Stimulated activated CD4-positive, alpha-beta T cell treated with anti-CD3 and anti-CD28 coated beads, Interleukin-15, amount 100 ng/mL, for 1 hour (primary cell): ENCODE results near the gene HIGD1C.

Experiments
- DNase-seq, 2 donors: peaks; one replicate each; pipeline ENCODE4 v3.0.0-alpha.2; 2020; ENCODE audit warnings: low read depth in 1 of 2, low spot score in 1 of 2

Gene HIGD1C

DNA sequence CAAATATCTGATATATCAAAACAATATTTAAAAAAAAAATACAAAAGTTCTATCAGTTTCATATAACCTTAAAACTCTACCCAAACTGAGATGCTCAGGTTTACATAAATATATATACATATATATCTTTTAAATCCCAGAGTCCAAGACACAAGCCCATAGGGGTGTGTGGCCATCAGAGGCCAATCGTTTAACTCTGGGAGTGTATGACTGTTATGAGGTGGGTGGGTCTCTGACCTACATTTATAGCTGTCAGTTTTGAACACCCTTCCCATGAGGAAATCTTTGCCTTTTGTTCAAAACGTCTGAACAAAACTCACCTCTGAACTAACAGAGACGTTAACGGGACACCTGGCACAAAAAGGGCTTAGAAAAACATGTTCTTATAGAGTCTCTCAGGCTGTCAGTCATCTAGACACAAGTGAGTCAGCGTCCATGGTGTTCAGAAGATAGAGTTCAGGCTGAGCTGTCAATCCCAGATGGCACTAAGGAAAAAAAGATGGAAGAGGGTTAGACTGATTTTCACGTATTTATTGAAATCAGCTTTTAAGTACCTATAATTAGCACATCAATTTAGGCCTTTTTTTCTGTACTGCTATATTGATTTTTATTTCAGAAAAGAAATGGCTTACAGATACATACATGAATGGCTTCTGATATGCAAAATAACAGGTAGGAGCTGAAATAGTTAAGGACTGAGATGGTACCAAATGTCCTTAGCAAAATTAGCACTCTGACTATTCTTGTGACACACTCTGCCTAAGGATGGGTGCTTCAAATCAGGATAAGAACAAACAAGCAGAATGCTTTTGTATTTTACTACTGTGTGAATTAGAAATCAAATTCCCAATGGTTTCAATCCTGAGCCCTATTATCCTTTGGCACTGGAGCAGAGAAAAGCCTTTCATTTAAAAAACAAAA lies 29.2 kb downstream of the HIGD1C start:
- DNase-seq = no peak

DNA sequence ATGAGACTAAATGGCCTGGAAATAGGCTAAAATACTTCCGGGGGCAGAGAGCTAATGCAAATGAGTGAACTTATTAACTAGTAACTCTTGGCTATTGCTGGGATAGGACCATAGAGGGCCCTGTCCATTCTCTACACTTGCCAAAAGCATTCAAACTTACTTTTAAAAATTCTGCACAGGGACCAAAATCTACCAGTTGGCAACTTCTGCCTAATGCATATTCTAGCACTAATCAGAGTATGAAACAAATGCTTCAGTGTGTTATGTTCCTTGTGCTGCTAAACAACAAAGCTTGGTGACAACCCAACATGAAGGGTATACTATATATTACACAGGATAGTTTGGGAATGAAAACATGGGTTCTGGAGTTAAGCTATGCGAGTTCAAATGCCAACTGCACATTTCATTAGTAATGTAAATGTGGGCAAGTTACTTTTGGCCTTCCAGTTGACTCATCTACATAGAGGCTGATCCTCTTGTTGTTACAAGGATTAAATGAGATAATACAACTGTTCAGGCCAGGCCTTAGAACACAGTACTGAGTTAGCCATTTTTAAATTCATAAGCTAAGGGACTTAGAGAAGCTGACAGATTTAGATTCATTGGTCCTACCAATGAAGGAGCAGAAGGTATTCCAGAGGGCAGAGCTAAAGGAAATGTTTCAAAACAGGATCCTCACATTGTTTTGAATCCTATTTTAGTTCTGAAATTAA lies 32.4 kb downstream of the HIGD1C start:
- no peak for DNase-seq

DNA sequence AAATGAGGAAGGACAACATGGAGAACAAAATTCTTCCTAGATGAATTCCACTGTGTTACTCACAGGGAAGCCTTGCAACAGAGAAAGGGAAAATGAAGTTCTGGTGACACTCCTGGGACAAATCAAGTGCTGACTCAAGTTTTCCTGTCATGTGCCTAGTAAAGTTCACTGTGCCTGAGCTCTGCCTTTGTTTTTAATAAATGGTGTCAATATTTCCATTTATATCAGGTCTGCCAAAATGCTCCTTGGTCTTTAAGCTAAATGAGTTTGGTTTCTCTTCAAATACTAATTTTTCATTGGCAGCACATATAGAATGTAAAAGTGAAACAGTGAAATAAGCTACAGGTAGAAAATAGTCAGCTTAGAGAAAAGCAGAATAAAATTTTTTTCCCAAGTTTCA lies 33.0 kb downstream of the HIGD1C start:
- DNase-seq = no peak

DNA sequence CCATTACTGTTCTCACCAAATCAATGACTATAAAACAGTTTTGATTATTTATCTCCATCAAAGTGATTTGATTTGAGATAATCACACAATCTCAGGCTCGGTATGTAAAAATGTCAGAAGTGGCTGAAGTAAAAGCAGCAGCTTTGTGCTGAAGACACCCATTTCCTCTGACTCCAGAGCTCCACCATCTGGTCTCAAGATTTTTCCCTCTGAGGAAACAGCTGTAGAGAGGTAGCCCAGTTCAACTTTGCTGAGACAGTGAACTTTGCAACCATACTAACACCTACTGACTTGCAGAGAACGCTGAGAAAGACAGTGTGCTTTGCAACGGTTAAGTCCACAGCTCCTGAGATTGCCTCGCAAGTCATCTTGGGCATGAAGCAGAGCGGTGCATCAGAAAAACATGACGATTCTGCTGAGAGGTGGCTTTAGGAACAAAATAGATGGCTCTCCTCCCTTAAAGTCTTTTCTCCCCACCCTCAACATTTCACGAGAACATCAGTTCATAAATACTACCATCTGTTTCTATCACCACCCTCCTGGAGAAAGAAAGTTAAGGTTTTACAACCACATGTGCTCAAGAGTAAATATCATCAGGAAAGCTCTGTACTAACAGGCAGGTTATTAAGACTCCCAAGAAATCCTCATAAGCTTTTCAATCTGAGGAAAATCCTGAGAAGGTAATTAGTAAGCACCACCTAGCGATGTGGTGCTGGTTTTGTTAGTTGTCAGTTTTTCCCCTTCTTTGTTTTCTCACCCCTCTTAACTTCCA lies 34.8 kb downstream of the HIGD1C start:
- no peak for DNase-seq

DNA sequence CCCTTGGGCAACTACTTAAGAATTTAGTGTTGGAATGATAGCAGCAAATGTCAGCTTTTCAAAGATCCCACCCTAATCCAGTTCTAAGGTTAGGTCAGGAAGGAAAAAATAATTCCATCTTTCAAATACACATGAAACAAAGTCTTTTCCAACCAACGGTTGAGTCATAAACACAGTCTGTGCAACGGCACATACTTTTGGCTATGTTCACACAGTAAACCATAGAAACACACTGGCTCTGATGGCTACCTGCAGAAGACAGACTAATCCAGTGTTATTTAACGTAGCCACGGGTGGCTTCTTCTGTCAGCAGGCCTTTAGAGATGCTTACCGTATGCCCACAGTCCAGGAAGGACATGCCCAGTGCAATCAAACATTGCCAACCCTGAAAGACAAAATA lies 35.7 kb downstream of the HIGD1C start:
- DNase-seq = no peak

DNA sequence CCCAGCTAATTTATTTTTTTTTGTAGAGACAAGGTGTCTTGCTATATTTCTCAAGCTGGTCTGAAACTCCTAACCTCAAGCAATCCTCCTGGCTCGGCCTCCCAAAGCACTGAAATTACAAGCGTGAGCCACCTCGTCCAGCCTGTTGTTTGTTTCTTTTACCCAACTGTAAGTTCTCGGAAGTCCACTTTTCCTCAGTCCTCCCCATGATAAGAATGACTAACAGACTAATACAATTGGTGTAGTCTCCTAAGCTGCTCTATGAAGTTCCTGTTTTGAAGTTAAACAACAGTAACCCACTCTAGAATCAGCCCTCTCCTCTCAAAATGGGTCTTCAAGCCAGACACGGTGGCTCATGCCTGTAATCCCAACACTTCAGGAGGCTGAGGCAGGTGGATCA lies 36.5 kb downstream of the HIGD1C start:
- DNase-seq = no peak

DNA sequence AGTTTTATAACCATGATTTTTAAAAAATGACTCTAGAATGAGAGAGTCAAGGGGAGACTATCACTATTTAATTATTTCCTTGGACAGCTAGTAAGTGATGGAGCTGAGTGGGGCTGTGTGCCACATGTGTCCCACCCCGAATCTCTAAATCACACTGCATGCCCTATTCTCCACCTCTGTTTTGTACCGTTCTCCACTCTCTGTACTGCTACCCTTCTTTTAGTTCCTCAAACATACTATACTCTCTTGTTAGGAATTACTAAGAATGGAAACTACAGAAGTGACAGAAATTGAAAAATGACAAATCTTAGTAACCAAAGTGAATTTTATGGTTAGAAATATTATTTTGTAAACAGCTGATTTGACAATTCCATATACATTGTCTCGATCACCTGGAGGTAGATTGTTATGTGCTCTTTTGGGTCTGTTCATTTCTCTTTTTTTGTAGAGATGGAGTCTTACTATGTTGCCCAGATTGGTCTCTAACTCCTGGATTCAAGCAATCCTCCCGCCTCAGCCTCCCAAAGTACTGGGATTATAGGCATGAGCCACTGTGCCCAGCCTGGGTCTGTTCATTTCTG lies 37.9 kb downstream of the HIGD1C start:
- no peak for DNase-seq

DNA sequence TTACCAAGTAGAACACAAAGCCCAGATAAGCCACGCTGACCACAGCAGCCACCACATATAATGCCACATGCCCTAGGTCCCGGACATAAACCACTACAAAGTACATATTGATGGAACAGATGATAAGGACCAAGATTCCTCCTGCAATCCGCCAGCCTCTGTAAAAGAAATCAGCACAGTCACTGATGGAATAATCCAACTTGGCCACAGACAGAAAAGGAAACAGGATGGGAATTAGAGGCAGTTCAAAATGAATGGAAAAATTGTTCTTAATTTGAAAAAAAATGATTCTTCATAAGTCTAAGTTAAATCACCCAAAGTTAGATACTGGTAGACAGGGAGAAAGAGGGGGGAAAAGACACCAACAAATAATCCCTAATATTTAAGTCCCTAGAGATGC lies 38.4 kb downstream of the HIGD1C start:
- DNase-seq = no peak

DNA sequence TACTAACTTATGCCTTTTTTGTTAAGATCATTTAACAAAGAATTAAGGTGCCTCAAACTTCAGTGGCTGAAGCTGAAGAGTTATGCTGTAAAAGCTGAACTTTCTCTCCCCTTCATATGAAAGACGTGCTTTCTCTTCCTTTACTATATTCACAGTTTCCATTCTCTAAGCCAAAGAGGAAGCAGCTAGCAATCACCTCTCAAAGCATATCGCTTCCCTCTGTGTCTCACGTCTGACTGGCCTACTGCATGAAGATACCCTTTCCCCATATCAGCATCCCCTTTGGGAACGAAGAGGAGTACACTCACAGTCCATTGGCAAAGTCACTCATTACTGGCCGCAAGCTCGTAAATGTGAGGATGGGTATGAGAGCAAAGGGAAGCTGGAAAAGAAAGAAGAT lies 38.9 kb downstream of the HIGD1C start:
- no peak for DNase-seq

DNA sequence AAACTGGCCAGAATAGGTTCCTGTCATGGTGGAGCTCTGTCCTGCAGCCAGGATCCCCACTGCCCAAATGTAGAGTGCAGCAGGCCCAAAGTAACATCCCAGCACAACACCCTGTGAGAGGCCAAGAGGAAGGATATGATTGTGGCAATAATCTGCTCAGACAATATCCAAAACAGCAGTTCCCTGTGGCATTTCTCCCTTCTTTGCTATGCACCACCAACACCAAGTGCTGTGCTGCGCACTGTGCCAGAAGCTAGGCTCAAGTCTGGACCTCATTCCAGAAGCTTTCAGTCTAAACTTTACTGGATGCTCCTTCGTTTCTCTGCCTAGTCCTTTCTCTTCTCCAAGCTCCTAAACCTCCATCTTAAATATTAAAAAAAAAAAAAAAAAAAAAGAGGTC lies 40.5 kb downstream of the HIGD1C start:
- no peak for DNase-seq

DNA sequence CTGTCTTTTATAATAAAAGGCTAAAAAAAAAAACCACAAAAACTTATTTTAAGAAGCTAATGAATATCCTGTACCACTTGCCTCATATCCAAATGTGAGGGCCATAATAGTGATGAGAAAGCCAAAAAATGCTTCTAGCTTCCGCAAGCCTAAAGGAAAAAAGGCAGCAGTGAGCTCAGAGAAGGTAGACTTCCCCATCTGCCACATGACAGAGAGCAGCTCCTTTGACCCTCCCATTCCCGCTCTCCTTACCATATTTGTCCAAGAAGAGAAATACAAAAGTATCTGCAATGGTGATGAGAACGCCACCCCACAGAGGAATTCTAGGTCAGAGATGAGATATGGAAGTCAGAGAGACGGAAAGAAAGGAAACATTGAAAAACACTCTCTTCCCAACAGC lies 46.7 kb downstream of the HIGD1C start:
- no peak for DNase-seq

DNA sequence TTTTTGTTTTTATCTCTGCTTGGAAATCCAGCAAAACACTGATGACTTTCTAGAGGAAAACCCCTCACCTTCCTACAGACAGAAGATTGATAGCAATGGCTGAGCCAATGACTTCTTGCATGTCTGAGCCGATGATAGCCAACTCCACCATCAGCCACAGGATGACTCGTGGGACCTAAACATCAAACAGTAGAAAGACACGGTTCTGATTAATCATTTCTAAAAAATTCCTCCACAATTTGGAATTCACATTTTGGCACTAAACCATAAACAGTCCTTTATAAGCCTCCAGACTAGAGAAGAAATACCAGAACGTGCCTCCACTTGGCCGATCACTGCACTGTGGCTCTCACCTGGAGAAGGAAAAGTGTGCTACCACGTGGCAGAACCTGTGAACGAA lies 47.9 kb downstream of the HIGD1C start:
- no peak for DNase-seq

DNA sequence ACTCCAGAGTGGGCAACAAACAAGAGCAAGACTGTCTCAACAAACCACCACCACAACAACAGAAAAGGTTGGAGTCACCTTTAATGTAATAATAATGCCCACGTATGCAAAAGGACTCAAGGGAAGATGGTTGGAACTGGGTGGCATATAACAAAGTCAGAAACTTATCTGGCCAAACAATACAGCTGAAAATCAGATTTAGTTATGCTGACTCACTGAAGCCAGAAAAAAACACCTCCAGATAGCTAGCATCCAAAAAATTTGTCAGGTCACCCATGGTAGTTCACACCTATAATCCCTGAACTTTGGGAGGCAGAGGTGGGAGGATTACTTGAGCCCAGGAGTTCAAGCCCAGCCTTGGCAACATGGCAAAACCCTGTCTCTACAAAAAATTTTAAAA lies 49.5 kb downstream of the HIGD1C start:
- no peak for DNase-seq

DNA sequence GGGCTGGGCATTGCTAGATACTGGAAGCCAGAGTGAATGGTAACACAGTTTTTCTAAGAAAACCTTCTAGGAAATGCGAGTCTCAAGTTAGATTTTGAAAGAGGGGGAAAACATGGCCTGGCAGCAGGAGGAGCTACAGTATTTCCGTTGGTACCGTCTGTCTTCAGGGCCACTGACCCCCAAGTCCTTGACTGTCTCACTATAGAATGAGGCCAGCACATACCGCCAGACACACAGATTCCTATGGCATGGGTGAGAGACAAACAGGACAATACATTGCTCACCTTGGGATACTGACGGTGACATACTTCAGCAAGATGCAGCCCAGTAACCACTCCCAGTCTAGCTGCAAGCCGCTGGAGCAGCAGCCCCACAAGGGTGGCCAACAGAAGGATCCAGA lies 52.2 kb downstream of the HIGD1C start:
- DNase-seq = no peak

DNA sequence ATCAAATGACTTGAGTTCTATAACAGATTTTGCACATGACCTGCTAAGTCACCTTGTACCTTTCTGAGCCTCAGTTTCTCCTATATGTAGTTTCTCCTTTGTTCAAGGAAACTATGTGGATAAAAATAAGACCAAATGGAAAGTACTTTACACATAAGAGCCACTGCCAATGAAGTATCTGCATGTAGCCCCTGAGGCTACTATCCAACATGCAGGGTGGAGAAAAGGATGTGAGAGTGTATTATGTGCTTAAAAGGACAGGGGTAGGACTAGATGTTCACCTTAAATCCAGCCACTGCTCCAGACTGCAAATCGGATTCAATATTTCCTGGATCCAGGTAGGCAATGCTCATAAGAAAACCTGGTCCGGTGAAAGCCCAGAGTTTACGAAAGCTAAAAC lies 52.7 kb downstream of the HIGD1C start:
- DNase-seq = no peak

DNA sequence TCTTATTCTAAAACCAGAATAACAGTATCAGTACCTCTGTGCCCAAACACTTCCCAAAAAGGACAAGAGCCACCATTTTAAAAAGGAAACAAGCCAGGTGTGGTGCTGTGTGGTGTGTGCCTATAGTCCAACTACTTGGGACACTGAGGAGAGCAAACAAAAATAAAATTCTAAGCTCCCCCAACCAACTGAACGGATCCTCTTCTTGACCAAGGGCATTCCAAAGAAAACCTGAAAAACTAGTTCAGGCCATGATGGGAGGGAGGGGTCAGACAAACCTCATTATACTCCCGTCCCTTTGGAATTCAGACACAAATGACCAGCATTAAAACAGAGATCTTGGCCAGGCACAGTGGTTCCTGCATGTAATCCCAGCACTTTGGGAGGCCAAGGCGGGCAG lies 53.3 kb downstream of the HIGD1C start:
- DNase-seq = no peak

DNA sequence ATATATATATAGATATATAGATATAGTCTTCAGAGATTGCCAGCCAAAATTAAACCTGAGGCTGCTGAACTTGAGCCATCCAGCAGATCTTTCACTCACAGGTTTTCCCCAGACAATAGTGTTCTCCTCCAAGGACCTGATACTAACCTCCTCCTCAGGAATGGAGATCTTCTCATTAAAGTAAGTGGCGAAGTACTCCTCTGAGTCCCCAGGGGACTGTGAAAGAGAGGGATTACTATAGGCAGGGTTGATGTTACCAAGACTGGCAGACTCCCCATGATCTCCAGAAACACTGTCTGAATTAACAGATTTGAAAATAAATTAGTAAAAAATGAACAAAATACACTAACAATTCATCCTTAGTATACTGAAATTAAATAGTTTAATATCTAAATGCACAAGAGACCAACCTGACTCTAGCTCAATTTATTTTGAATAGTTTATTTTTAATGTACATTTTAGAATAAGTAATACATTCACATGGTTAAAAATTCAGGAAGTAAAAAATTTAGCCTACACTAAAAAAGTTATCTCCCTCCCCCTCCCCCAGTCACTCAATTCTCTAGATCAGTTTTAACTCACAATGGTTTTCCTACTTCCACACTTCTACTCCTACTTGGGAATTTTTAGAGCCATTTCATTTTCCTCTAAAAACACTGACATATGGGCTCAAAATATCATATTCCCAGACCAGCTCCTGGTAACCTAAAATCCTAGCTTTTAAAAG lies 56.1 kb downstream of the HIGD1C start:
- no peak for DNase-seq

DNA sequence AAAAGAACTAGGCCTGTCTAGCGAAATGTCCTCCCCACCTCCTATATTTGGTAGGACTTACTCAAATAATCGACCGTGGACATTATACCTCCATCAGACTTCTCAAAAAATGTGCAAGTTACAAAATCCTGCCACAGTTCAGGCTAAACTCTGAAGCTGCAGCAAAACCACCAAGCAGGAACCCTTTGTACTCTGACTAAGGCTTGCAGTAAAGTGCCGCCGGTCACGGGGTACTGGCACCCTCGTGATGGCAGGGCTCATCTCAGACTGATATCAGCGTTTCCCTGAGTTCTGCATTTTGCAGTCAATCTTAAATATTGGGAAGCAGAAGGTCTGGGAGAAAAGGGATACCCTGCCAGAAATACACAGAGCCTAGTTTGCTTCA lies 56.7 kb downstream of the HIGD1C start:
- peak in 1 of 2 donors; percentile 15 for DNase-seq

DNA sequence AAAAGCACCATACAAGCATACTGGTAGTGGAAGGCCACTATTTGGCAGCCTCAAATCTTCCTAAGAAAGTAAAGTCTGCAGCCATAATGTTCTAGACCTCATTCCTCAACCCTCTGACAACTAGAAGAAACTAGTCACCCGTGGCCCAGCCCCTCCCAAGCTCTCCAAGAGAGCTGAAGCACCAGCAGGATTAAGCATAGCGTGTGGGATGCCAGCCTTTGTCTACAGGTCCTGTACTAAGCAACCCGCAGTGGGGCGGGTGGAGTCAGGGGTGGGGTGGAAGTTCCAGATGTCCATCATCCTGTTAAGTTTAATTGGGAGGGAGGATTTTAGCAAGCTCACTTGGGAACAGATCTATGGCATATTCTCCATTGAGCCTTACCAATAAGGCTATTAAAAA lies 59.6 kb downstream of the HIGD1C start:
- no peak for DNase-seq

DNA sequence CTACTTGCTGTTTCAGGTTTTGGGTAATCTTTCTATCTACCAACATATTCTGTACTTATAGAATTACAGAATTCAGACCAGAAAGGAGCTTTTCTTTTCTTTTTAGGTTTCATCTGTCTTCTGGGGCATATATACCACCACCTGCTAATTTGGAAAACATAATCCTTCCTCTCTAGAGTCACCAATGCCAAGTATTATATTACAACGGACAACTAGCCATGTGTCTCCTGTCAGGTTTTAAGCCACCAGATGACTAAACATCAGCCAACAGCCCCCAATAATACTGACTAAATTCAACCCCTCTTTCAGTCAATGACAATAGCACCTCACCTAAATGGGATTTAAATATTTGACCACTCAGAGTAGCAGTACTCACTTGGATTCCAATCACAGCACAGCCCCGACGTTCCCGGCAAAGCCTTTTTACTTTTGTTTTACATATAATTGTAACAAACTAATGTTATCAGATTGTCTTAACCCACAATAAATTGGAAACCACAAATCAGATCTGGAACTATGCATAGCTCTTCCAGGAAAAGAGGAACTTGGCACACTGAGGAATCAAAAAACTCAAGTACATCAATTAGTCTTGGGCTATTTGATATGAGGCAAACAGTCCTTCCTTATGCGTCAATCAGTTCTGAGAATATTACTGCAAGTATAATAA lies 60.4 kb downstream of the HIGD1C start:
- DNase-seq = no peak
